ENCODE data around the gene ATP2A2.

GRCh38 chr12:110345963-110346362 lies 64.9 kb downstream of the ATP2A2 start:
- TF ChIP-seq EZH2phosphoT487 (IDR thresholded peaks at IDR 0.05; ENCODE audit: borderline replicate concordance, low read length) (no peak), CTCF (conservative IDR thresholded peaks at IDR 0.05; ENCODE audit: low read depth, low read length) (no peak)
